NCI-H345 (cell line): Measurements from ENCODE around the gene RNF14.

Experiments
- DNase-seq: peaks from one replicate; lab custom pipeline; 2025; lab: John Stamatoyannopoulos, UW

Gene RNF14

DNA sequence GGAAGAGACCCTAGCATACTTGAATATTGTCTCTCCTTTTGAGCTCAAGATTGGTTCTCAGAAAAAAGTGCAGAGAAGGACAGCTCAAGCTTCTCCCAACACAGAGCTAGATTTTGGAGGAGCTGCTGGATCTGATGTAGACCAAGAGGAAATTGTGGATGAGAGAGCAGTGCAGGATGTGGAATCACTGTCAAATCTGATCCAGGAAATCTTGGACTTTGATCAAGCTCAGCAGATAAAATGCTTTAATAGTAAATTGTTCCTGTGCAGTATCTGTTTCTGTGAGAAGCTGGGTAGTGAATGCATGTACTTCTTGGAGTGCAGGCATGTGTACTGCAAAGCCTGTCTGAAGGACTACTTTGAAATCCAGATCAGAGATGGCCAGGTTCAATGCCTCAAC, 9.5 kb downstream of the RNF14 start:
- DNase-seq: no peak

DNA sequence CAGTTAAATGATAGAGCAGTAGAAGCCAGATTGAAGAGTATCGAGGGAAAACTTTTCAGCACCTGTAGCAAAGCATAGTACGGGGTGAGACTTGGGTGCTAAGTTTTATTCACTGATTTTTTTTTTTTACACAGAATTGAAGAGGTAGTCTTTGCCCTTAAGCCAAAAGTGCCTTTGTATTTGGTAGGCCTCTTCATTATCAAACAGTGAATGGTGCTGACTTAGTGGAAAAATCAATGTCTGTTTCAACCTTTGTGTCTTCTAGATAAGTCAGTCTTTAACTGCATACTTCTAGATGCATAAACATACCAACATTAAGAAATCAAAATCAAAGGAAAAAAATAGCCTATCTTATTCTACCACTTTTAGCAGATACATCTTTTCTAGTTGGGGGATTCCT, 13.7 kb downstream of the RNF14 start:
- no peak for DNase-seq

- DNase-seq: no peak
Observed at GRCh38 chr5:141986072-141986471, 17.2 kb downstream of the RNF14 start.

GRCh38 chr5:141989720-141990119, 20.8 kb downstream of the RNF14 start:
- DNase-seq: no peak

DNA sequence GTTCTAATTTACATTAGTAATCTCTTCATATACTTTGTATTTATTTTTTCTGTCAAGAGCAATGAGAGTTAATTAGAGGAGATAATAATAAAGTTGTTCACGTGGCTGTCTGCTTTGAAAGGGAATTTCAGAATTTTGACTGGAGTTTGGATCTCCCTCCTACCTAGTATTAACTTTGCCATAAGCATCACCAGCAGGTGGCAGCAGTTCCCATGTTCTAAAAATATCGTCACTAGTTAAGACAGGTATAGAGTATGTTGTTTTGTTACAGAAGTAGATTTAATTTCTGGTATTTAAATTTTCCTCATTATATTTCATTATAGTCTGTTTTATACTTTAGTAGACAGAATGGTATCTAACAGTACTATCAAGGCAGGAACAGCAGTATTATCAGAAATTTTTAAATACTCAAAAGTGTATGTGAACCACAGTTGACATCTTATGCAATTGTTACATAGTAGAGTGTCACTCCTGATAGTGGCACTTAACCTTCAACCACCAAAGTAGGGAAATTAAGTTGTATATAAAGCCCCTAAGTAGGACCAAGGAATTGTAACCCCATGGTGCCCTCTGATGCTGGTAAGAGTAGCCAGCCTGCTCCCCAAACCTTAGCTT, 23.6 kb downstream of the RNF14 start:
- peak; percentile 66 for DNase-seq

GRCh38 chr5:141994511-141995136, 25.7 kb downstream of the RNF14 start:
- no peak for DNase-seq

DNA sequence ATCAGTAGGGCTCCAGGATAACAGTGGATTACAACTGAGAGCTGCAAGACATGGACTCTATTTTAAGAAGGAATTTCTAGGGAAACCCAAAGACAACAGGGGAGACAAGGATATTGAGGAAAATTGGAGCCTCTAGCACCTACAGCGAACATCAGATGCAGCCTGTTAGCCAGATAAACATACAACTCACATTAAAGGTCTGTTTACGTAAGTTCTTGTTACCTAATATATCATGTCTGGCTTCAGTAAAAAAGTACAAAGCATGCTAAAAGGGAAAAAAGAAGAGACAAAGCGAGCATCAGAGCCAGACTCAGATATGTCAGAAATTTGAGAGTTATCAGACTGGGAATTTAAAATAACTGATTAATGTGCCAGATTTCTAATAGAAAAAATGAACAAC, 26.8 kb downstream of the RNF14 start:
- no peak for DNase-seq

DNA sequence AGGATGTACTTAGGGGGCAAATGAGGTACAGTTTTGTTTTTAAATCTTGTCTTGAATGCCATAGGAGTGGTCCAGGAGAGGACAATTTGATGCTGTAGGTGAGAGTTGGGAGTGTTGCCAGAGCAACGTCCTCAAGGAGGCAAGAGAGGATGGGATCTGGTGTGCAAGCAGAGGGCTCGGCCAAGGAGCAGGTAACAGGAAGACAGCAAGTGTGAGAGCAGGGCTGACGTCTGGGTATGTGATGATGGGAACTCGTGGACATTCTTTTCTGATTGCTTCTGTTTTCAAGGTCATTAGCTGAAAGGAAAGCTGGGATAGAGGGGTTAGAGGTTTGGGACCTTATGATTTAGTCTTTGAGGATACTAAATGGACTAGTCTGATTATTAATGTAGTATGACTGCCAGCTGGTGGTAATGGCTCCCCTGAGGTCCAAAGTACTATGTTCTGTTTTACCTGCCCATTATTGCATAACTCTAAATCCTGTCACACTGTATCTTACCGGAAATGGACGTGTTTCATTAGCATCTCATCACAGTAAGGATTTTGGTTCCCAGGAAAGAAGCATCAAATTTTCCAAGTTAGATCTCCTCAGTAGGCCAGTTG, 28.6 kb downstream of the RNF14 start:
- DNase-seq: no peak

GRCh38 chr5:142000173-142000572, 31.3 kb downstream of the RNF14 start:
- DNase-seq: no peak

DNA sequence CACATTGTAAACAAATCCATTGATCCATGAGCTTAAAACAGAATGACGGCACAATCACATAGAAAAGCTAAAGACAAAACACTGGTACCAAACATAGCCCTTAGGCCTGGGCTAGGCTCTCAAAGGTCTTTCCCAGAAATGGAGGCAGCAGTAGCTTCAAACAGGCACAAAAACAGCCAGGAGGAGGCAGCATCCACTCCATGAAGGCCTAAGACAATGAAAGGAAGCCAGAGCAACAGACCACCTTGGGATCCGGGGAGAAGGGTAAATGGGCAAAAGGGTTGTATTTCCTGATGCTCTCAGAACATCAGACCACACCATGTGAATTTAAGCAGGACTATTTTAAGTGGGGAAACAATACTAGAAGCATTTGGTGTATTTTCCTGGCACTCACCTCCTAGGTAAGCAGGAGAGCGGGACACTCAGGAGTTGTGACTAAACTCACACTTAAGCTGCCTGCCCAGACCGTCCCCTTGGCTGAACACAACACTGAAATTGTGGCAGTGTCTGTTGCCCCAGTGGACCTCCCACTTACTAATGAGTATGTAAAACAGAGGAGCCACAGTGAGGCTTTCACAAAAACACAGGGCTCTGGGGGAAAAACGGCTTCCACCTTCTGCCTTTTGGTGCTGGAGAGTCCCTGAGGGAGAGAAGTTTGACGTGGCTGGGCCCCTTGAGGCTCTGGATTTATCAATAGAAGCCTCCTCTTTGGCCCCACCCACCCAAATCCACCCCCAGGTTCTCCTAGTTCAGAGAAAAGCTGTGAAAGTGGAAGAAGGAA, 32.0 kb downstream of the RNF14 start:
- no peak for DNase-seq

GRCh38 chr5:142003266-142003800, 34.4 kb downstream of the RNF14 start:
- no peak for DNase-seq

GRCh38 chr5:142006363-142007236, 37.7 kb downstream of the RNF14 start:
- DNase-seq: no peak

GRCh38 chr5:142007237-142007544, 38.3 kb downstream of the RNF14 start:
- no peak for DNase-seq

GRCh38 chr5:142008813-142009212, 39.9 kb downstream of the RNF14 start:
- no peak for DNase-seq

DNA sequence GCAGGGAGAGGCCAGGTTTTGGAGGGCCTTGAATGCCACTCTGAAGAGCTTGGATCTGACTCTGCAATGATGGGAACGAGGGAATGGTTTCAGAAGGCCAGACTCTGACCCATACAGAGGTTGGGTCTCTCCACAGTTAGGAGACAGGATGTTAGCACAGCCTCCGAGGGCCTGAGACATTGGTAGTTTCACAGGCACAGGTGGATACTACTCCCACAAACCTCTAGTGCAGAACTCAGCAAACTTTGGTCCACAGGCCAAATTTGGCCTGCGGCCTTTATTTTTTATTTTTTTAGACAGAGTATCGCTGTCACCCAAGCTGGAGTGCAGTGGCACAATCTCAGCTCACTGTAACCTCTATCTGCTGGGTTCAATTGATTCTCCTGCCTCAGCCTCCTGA, 41.0 kb downstream of the RNF14 start:
- no peak for DNase-seq

GRCh38 chr5:142011572-142012185, 42.8 kb downstream of the RNF14 start:
- DNase-seq: no peak

GRCh38 chr5:142012186-142012785, 43.4 kb downstream of the RNF14 start:
- DNase-seq: peak; percentile 30

DNA sequence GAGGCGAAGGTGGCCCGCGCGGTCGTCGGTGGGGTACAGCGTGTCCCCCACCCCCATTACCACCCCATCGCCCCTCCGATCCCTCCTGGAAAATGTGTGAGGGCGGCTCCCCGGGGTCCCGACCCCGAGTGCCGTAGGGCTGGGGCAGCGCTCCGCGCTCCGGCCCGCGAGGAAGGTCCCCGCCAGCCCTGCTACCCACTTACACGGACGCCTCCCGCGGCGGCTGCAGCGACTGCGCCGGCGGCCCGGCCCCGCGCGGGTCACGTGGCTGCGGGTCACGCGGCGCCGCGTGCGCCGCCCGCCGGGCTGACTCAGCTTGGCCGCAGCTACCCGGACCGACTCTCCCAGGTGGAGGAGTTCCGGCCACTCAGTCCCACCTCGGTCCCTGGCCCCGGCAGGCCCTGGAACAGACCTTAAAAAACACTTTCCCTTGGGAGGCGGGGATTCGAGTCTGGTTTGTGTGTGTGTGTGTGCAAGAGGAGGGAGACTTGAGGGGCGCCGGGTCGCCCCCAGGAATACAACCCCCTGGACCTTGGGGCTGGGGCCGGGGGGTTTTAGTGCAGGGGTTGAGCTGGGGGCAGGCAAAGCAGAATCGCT, 44.0 kb downstream of the RNF14 start, which contains the start of gene GNPDA1:
Gene GNPDA1 (minus strand): TSS at position 236 of the 597 bp plus-strand sequence. CDS start 992 bp downstream, outside the sequence.
- DNase-seq: peak; percentile 78

- no peak for DNase-seq
Observed at GRCh38 chr5:142013734-142014521, 45.0 kb downstream of the RNF14 start.
